Smooth muscle cell (in vitro differentiated cells): ENCODE data around the gene OLAH. TPM values are rescaled to one million over a fixed set of nuclear protein-coding genes. Genes with fewer than 3 reads are reported as not detected.
"Not testable (repeated sequence)": the region's sequence is repeated elsewhere in the genome, so short reads cannot be mapped to it uniquely, and the experiment has no call there.

Experiments
- DNase-seq: peaks from one replicate; lab custom pipeline; 2025; ENCODE audit not compliant: unreplicated experiment; lab: John Stamatoyannopoulos, UW
- H2AFZ ChIP-seq: fragments of 200-600 bp; sonication (generic); 2 replicates; pipeline ENCODE4 v1.6.0; 2016; ENCODE audit warnings: antibody characterized with exemption, low read depth, mild to moderate bottlenecking
- H3F3A ChIP-seq: fragments of 200-600 bp; sonication (generic); 2 replicates; pipeline ENCODE4 v1.6.0; 2017; ENCODE audit warnings: antibody characterized with exemption, low read depth
- H3K27ac ChIP-seq: fragments of 200-600 bp; sonication (generic); 2 replicates; pipeline ENCODE4 v1.5.1; 2016; ENCODE audit warnings: low read depth, mild to moderate bottlenecking
- H3K27me3 ChIP-seq: fragments of 200-600 bp; sonication (generic); 2 replicates; pipeline ENCODE4 v1.6.1; 2016; ENCODE audit warnings: low read depth, mild to moderate bottlenecking
- H3K36me3 ChIP-seq: fragments of 200-600 bp; sonication (generic); 2 replicates; pipeline ENCODE4 v1.5.1; 2016; ENCODE audit warnings: low read depth
- H3K4me1 ChIP-seq: fragments of 200-600 bp; sonication (generic); 2 replicates; pipeline ENCODE4 v1.5.1; 2016; ENCODE audit warnings: low read depth
- H3K4me2 ChIP-seq: fragments of 200-600 bp; sonication (generic); 2 replicates; pipeline ENCODE4 v1.6.0; 2016; ENCODE audit warnings: mild to moderate bottlenecking
- H3K4me3 ChIP-seq: fragments of 200-600 bp; sonication (generic); 2 replicates; pipeline ENCODE4 v1.5.1; 2016; ENCODE audit warnings: mild to moderate bottlenecking
- H3K79me2 ChIP-seq: fragments of 200-600 bp; sonication (generic); 2 replicates; pipeline ENCODE4 v1.6.0; 2016; ENCODE audit warnings: low read depth, mild to moderate bottlenecking
- H3K9ac ChIP-seq: fragments of 200-600 bp; sonication (generic); 2 replicates; pipeline ENCODE4 v1.6.0; 2016; ENCODE audit warnings: low read depth
- H3K9me3 ChIP-seq: fragments of 200-600 bp; sonication (generic); replicated peaks from 2 replicates; pipeline ENCODE4 v1.5.1; 2016; ENCODE audit warnings: low read depth
- H4K20me1 ChIP-seq: fragments of 200-600 bp; sonication (generic); 2 replicates; pipeline ENCODE4 v1.6.0; 2016; ENCODE audit warnings: low read depth
- WGBS: methylation state at CpG from one replicate; pipeline ENCODE4 v1.1.7; 2016; ENCODE audit warnings: low lambda C conversion rate; 5-methylcytosine and 5-hydroxymethylcytosine counted together
- polyA plus RNA-seq: library from polyadenylated mRNA; unstranded; fragments of >200 nt; fragmentation: Nextera tagmentation; extraction: Ambion mirVana; gene quantifications from 2 replicates; pipeline ENCODE4 v1.2.1, GENCODE V29; 2016
- total RNA-seq: library from RNA; depleted of rRNA; stranded (reverse); fragments of >200 nt; gene quantifications from 2 replicates; pipeline ENCODE4 v1.2.3, GENCODE V29; 2014
- TF ChIP-seq, protein P1 (sequence below): fragments of 200-600 bp; sonication (generic); IDR thresholded peaks from 2 replicates; pipeline ENCODE4 v1.5.1; 2017; ENCODE audit warnings: borderline replicate concordance, mild to moderate bottlenecking, antibody characterized with exemption; ENCODE audit not compliant: insufficient read depth, poor library complexity, severe bottlenecking

The OLAH gene
- total and polyA plus RNA-seq, 2 experiments from 2014 or later, result not detected

DNA sequence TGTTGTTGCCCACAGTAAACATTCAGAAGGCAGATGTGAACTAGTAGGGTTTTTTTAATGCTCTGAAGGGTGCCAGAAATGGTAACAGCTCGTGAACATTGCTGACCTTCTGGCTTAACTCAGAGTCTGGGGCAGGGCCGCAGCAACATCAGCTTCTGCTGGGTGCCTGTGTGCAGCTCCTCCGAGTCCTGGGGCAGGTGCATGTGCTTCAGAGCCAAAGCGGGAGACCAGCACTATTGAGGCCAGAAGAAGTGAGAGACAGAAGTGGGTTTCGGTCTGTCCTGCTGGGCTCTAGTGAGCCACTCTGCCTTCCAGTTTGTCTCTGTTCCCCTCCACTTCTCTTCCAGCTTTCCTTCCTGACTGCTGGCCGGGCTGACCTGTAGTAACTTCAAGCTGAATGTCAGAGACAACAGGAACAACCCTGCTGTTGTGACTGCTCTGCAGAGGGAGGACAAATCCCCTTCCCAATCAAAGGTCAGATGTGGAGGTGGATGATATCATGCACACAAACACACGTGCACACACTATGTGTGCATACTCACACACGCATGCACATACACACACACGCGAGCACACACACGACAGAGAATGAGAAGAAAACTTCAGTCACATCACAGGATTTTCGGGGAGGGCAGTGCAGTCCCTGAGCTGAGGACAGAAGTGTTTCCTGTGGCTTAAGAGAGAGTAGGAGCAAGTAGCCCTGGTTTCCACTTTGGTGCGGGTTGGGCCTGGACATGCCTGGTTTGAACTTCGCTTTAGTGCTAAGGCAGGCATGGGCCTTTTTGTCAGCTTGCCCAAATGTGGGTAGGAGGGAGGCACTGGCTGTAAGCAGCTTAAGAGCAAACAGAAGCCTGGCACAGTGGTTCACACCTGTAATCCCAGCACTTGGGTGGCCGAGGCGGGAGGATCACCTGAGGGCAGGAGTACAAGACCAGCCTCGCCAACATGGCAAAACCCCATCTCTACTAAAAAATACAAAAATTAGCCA is 19.4 kb upstream of the OLAH start:
- not testable (repeated sequence) for H3K27me3 ChIP-seq, H3K4me3 ChIP-seq, H3K36me3 ChIP-seq, H3K9me3 ChIP-seq, H3K27ac ChIP-seq, H3K4me2 ChIP-seq, H3K4me1 ChIP-seq, DNase-seq, H3K9ac ChIP-seq, H4K20me1 ChIP-seq, H3K79me2 ChIP-seq, H2AFZ ChIP-seq, H3F3A ChIP-seq
- 91% methylated on average over 17 of the region's 17 CpGs for WGBS

GRCh38 chr10:15025040-15025439 is 18.7 kb upstream of the OLAH start:
- H3K4me2 ChIP-seq, DNase-seq, H3K79me2 ChIP-seq, H3F3A ChIP-seq, H3K27me3 ChIP-seq, H3K36me3 ChIP-seq, H3K9me3 ChIP-seq, H2AFZ ChIP-seq, H3K4me3 ChIP-seq, H4K20me1 ChIP-seq, H3K9ac ChIP-seq, H3K4me1 ChIP-seq, H3K27ac ChIP-seq: not testable (repeated sequence)
- over 99% methylated on average over 6 of the region's 6 CpGs for WGBS

- H2AFZ ChIP-seq, result peak overlapping the region; percentile 24
- H3K4me1 ChIP-seq, result peaks cover 2% of the 10 kb centered on the region
- TF ChIP-seq, protein P1, sequence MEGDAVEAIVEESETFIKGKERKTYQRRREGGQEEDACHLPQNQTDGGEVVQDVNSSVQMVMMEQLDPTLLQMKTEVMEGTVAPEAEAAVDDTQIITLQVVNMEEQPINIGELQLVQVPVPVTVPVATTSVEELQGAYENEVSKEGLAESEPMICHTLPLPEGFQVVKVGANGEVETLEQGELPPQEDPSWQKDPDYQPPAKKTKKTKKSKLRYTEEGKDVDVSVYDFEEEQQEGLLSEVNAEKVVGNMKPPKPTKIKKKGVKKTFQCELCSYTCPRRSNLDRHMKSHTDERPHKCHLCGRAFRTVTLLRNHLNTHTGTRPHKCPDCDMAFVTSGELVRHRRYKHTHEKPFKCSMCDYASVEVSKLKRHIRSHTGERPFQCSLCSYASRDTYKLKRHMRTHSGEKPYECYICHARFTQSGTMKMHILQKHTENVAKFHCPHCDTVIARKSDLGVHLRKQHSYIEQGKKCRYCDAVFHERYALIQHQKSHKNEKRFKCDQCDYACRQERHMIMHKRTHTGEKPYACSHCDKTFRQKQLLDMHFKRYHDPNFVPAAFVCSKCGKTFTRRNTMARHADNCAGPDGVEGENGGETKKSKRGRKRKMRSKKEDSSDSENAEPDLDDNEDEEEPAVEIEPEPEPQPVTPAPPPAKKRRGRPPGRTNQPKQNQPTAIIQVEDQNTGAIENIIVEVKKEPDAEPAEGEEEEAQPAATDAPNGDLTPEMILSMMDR, result no peak
- H3F3A ChIP-seq, result no peaks in the 10 kb centered on the region
- no peak for DNase-seq
- no peaks in the 10 kb centered on the region for H3K36me3 ChIP-seq
- no peaks in the 10 kb centered on the region for H3K79me2 ChIP-seq
- H3K9me3 ChIP-seq, result no peaks in the 10 kb centered on the region
- no peak overlapping the region for H3K4me3 ChIP-seq
- H3K27me3 ChIP-seq, result no peaks in the 10 kb centered on the region
- no peak overlapping the region for H3K4me2 ChIP-seq
- no peak overlapping the region for H3K27ac ChIP-seq
- H4K20me1 ChIP-seq, result no peaks in the 10 kb centered on the region
- WGBS, result 42% methylated on average over 3 of the region's 3 CpGs
- H3K9ac ChIP-seq, result no peak overlapping the region
Measured at GRCh38 chr10:15027741-15028140, 16.0 kb upstream of the OLAH start.

GRCh38 chr10:15035385-15036301 is 8.1 kb upstream of the OLAH start:
- H3K4me2 ChIP-seq, result no peak overlapping the region
- DNase-seq, result no peak
- no peak overlapping the region for H3K4me3 ChIP-seq
- no peaks in the 10 kb centered on the region for H4K20me1 ChIP-seq
- TF ChIP-seq, protein P1, result no peak
- H3K79me2 ChIP-seq, result no peaks in the 10 kb centered on the region
- no peaks in the 10 kb centered on the region for H3K4me1 ChIP-seq
- H3K9me3 ChIP-seq, result no peaks in the 10 kb centered on the region
- H3K27ac ChIP-seq, result no peak overlapping the region
- H3K36me3 ChIP-seq, result no peaks in the 10 kb centered on the region
- no peaks in the 10 kb centered on the region for H3F3A ChIP-seq
- 47% methylated on average over 18 of the region's 18 CpGs for WGBS
- H3K27me3 ChIP-seq, result no peaks in the 10 kb centered on the region
- no peak overlapping the region for H3K9ac ChIP-seq
- peak overlapping the region; percentile 13 for H2AFZ ChIP-seq
